OCI-LY1 (cell line): ENCODE measurements around the gene PRM2.
A peak's percentile ranks its signal among the peaks of the same experiment; 100 is the strongest.

Source experiments
- H2AFZ ChIP-seq: fragments of 200-600 bp; sonication (generic), shearing (Covaris generic); 2 replicates; pipeline ENCODE4 v1.6.0; 2014; ENCODE audit warnings: antibody characterized with exemption, mild to moderate bottlenecking, low read length
- H3F3A ChIP-seq: fragments of 200-600 bp; sonication (generic), shearing (Covaris generic); 2 replicates; pipeline ENCODE4 v1.6.0; 2014; ENCODE audit warnings: mild to moderate bottlenecking, antibody characterized with exemption, low read length, moderate library complexity; ENCODE audit not compliant: insufficient read depth
- H3K27ac ChIP-seq: fragments of 200-600 bp; sonication (generic); 2 replicates; pipeline ENCODE4 v1.5.1; 2014; ENCODE audit warnings: low read length, mixed run types, mild to moderate bottlenecking, low read depth; ENCODE audit not compliant: poor library complexity, severe bottlenecking
- H3K27me3 ChIP-seq: fragments of 200-600 bp; sonication (generic); 2 replicates; pipeline ENCODE4 v1.6.0; 2014; ENCODE audit warnings: antibody characterized with exemption, mild to moderate bottlenecking, low read length, moderate library complexity; ENCODE audit not compliant: insufficient read depth
- H3K36me3 ChIP-seq: fragments of 200-600 bp; sonication (generic); 2 replicates; pipeline ENCODE4 v1.6.1; 2014; ENCODE audit warnings: mild to moderate bottlenecking, antibody characterized with exemption, low read length, moderate library complexity, mixed read lengths; ENCODE audit not compliant: insufficient read depth
- H3K4me1 ChIP-seq: fragments of 200-600 bp; sonication (generic); 2 replicates; pipeline ENCODE4 v1.5.1; 2014; ENCODE audit warnings: mild to moderate bottlenecking, low read length, moderate library complexity; ENCODE audit not compliant: insufficient read depth, severe bottlenecking
- H3K4me2 ChIP-seq: fragments of 200-600 bp; sonication (generic), shearing (Covaris generic); 2 replicates; pipeline ENCODE4 v1.6.1; 2014; ENCODE audit warnings: low read length
- H3K4me3 ChIP-seq: fragments of 200-600 bp; sonication (generic); 2 replicates; pipeline ENCODE4 v1.5.1; 2014; ENCODE audit warnings: low read length, low read depth, mild to moderate bottlenecking, mixed read lengths; ENCODE audit not compliant: poor library complexity, severe bottlenecking
- H3K79me2 ChIP-seq: fragments of 200-600 bp; shearing (Covaris generic); 2 replicates; pipeline ENCODE4 v1.6.1; 2016; ENCODE audit warnings: mixed run types, low read length, mixed read lengths; ENCODE audit not compliant: insufficient read depth
- H3K9ac ChIP-seq: fragments of 200-600 bp; sonication (generic), shearing (Covaris generic); 2 replicates; pipeline ENCODE4 v1.6.1; 2014; ENCODE audit warnings: mild to moderate bottlenecking, low read length, mixed read lengths
- H3K9me2 ChIP-seq: fragments of 200-600 bp; sonication (generic), shearing (Covaris generic); 2 replicates; pipeline ENCODE4 v1.6.1; 2014; ENCODE audit warnings: low read depth, mild to moderate bottlenecking, low read length, mixed read lengths
- H3K9me3 ChIP-seq: fragments of 200-600 bp; shearing (Covaris generic); 2 replicates; pipeline ENCODE4 v1.6.1; 2014; ENCODE audit warnings: low read length, mixed read lengths
- H4K20me1 ChIP-seq: fragments of 200-600 bp; sonication (generic), shearing (Covaris generic); 2 replicates; pipeline ENCODE4 v1.6.0; 2016; ENCODE audit warnings: mild to moderate bottlenecking, low read length; ENCODE audit not compliant: insufficient read depth
- EZH2 ChIP-seq: fragments of 200-600 bp; sonication (generic), shearing (Covaris generic); IDR thresholded peaks from 2 replicates; pipeline ENCODE4 v1.8.0; 2017; ENCODE audit warnings: borderline replicate concordance, mixed run types, mild to moderate bottlenecking, antibody characterized with exemption, low read length, moderate library complexity, mixed read lengths
- TF ChIP-seq, protein P1 (sequence below): fragments of 200-600 bp; sonication (generic), shearing (Covaris generic); IDR thresholded peaks from 2 replicates; pipeline ENCODE4 v1.5.1; 2017; ENCODE audit warnings: mild to moderate bottlenecking, antibody characterized with exemption, low read length, moderate library complexity, mixed read lengths

The PRM2 gene

GRCh38 chr16:11252482-11252931, 23.8 kb downstream of the PRM2 start:
- Histone ChIP-seq H2AFZ (no peak overlapping the region), H3K79me2 (no peaks in the 10 kb centered on the region), H3K9me2 (no peaks in the 10 kb centered on the region), H3F3A (no peaks in the 10 kb centered on the region; the same call in 1 of the 2 replicates), H3K4me2 (peak overlapping the region; percentile 89), H3K36me3 (peaks cover 30% of the 10 kb centered on the region), H3K27ac (peak overlapping the region; percentile 92), H3K4me3 (peak overlapping the region; percentile 87), H3K9me3 (no peaks in the 10 kb centered on the region), H4K20me1 (no peaks in the 10 kb centered on the region), H3K4me1 (peaks cover 81% of the 10 kb centered on the region), H3K27me3 (no peaks in the 10 kb centered on the region), H3K9ac (peak overlapping the region; percentile 87)
- TF ChIP-seq, protein P1, sequence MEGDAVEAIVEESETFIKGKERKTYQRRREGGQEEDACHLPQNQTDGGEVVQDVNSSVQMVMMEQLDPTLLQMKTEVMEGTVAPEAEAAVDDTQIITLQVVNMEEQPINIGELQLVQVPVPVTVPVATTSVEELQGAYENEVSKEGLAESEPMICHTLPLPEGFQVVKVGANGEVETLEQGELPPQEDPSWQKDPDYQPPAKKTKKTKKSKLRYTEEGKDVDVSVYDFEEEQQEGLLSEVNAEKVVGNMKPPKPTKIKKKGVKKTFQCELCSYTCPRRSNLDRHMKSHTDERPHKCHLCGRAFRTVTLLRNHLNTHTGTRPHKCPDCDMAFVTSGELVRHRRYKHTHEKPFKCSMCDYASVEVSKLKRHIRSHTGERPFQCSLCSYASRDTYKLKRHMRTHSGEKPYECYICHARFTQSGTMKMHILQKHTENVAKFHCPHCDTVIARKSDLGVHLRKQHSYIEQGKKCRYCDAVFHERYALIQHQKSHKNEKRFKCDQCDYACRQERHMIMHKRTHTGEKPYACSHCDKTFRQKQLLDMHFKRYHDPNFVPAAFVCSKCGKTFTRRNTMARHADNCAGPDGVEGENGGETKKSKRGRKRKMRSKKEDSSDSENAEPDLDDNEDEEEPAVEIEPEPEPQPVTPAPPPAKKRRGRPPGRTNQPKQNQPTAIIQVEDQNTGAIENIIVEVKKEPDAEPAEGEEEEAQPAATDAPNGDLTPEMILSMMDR: no peak
- TF ChIP-seq EZH2: no peak

DNA sequence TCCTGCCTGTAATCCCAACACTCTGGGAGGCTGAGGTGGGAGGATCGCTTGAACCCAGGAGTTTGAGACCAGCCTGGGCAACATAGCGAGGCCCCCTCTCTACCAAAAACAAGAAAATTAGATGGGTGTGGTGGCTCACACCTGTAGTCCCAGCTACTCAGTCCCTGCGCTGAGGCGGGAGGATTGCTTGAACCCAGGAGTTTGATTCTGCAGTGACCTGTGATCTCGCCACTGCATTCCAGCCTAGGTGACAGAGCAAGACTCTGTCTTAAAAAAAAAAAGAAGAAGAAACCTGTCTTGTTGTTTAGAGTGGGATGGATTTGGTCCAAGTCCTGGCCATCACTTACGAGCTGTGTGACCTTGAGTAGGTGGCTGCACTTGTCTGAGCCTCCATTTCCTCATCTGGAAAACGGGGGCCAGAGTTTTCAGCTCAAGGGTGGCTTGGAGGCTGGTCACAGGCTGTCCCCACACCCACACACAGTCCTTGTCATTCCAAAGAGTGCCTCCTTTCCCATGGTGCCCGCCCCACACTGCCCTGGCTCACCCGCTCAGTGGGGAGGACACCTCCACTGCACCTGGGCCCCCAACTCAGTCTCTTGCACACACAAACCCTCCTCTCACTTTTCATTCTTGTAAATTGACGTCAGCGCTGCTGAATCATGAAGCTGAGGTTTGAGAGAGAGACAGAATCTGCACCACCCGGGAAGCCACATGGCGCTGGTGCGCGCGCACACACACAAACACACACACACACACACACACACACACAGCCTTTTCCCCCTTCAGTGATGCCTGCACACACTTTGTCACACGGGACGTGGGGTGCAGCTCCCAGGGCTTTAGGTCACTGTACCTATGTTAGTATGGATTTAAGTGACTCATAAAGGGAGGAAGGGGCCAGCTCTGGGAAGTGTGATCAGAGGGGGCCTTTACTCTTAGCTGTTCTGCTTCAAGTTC, 24.5 kb downstream of the PRM2 start:
- peak overlapping the region; percentile 87 for H3K9ac ChIP-seq
- peak overlapping the region; percentile 92 for H3K27ac ChIP-seq
- peaks cover 30% of the 10 kb centered on the region for H3K36me3 ChIP-seq

DNA sequence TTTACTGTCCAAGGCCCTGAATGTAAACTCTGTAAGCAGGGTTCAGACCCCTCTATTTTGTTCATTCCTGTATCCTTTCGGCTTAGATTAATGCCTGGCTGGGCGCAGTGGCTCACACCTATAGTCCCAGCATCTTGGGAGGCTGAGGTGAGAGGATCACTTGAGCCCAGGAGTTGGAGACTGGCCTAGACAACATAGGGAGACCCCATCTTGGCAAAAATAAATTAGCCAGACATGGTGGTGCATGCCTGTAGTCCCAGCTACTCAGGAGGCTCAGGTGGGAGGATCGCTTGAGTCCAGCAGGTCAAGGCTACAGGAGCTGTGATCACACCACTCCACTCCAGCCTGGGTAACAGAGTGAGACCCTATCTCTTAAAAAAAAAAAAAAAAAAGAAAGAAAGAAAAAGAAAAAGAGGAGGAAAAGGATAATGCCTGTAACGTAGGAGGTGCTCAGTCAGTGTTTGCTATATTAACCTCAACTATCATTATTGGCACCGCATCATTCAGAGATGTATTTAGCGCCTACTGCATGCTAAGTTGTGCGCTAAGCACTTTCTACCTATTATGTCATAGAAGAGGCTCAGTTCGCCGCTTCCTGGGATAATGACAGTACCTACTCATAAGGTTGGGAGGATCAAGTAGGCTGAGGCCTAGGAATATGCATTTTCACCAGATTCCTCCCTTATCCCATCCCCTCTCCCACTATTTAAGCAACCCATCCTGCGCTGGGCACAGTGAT, 25.3 kb downstream of the PRM2 start:
- Histone ChIP-seq H3K4me3 (no peak overlapping the region), H3K27ac (peak overlapping the region; percentile 17), H3K4me2 (peak overlapping the region; percentile 58), H4K20me1 (no peaks in the 10 kb centered on the region), H3K9me3 (no peaks in the 10 kb centered on the region), H3K27me3 (no peaks in the 10 kb centered on the region), H3K9me2 (no peaks in the 10 kb centered on the region), H3K9ac (no peak overlapping the region), H2AFZ (no peak overlapping the region), H3K36me3 (peaks cover 30% of the 10 kb centered on the region), H3K79me2 (no peaks in the 10 kb centered on the region), H3F3A (no peaks in the 10 kb centered on the region; the same call in 1 of the 2 replicates), H3K4me1 (peaks cover 70% of the 10 kb centered on the region)
- TF ChIP-seq, protein P1: no peak
- TF ChIP-seq EZH2: no peak

More for the DNA sequence above, 24.5 kb downstream of the PRM2 start:
- Histone ChIP-seq H3K79me2 (no peaks in the 10 kb centered on the region), H3K9me3 (no peaks in the 10 kb centered on the region), H4K20me1 (no peaks in the 10 kb centered on the region), H3F3A (no peaks in the 10 kb centered on the region; the same call in 1 of the 2 replicates), H2AFZ (no peak overlapping the region), H3K4me3 (peak overlapping the region; percentile 87), H3K27me3 (no peaks in the 10 kb centered on the region), H3K9me2 (no peaks in the 10 kb centered on the region), H3K4me1 (peaks cover 74% of the 10 kb centered on the region), H3K4me2 (peak overlapping the region; percentile 89)
- TF ChIP-seq, protein P1: no peak
- no peak for TF ChIP-seq EZH2
